ENCODE data around the gene MALRD1.

- TF ChIP-seq ZNF121 (CRISPR knock-in tag; IDR thresholded peaks at IDR 0.05), result no peak
- no peak for TF ChIP-seq CTCF (IDR thresholded peaks at IDR 0.05)
- no peak for TF ChIP-seq MAX (CRISPR knock-in tag; IDR thresholded peaks at IDR 0.05)
- no peak for TF ChIP-seq ZNF232 (CRISPR knock-in tag; IDR thresholded peaks at IDR 0.05)
Measured at GRCh38 chr10:19411119-19411518, 362.5 kb downstream of the MALRD1 start.
